Non-pigmented ciliary epithelial cell (primary cell): ENCODE data around the gene CACNA2D3.

Source experiments
- DNase-seq: peaks from one replicate; pipeline ENCODE4 v3.0.0-alpha.2; 2010; ENCODE audit warnings: low read depth

The CACNA2D3 gene

DNA sequence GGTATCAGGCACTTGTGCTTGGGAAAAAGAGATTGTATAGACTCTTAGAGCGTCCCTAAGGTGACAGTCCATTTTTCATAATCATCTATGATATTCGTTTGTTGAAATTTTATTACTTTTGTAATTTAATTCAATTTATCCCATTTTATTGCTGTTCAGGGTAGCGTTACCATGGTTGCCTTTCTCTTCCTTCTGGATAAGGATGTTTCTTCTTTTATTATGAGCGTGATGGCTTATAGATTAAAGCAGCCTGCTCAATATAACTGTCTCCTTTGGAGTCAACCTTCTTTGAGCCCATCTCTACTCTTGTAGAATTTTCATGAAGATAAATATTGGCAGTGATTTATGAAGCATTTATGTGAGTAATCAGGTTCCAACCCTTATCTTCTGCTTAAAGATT is 623.5 kb downstream of the CACNA2D3 start:
- DNase-seq, result no peak

DNA sequence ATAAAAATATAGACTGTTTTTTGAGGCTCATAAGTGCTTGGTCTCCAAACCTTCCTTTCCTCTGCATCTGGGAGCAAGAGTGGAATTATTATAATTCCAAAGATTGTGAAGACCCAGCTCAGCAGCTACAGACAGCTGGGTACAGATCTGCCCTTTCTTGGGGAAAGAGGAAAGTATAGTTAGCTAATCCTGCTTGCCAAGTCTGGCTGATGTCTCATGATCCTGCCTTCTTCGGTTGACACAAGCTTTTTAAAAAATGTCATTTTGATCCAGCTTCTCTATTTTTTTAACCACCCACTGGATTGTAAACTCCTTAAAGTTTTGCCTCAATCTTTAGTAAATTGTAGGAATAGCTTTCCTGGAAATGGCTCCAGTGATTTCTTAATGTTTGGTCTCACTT is 624.4 kb downstream of the CACNA2D3 start:
- DNase-seq, result no peak

DNA sequence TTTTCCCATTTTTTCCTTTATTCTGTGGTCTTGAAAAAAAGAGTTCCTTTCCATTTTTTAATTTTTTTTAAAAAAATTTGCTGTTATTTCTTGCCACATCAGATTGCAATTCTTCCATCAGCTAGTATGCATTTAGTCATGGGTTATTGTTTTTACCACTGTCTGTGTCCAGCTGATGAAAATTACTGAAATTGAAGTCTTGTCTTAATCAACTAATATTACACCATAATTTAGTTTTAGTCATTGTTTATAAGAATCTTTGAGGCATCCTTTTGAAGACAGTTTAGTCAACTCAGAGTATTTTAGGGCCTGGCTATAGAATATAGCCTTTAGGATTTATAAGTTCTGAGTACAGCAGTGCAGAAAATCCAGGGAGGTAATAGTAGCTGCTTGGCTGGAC is 633.4 kb downstream of the CACNA2D3 start:
- DNase-seq, result no peak

DNA sequence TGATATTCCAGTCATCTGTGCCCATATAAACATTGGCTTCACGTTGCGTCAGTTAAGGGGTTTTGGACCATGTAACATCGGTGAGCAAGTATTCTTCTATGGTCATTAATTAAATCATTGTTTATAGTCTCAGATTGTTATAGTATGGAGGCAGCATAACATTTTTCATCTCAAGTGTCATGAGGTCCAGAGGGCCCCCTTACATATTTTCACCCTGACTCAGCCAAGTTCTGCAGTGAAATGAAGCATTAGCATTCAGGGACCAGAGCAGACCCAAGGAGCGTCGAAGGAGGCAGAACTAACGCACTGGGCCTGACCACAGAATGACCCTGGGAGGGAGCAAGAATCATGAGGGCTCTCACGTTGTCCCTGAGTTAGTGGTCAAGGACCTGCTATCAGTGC is 634.0 kb downstream of the CACNA2D3 start:
- DNase-seq, result peak; percentile 66

- no peak for DNase-seq
Observed at GRCh38 chr3:54758461-54758860, 636.1 kb downstream of the CACNA2D3 start.

DNA sequence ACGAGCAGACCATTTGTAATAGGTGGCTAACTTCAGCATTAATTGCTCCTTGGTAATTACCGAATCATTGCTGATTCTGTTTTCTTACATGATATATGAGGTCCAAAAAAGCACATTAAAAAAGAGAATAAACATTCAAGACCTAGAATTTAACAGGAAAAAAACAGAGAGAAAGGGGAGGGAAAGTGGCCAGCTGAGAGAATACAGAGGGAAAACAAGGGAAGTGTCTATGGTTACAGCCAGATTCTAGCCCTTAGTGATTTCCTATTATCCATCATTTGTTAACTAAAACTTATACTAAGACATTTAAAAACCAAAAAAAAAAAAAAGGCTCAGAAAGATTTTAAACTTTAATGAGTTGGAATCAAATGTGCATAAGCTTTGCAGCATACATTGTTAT is 636.8 kb downstream of the CACNA2D3 start:
- DNase-seq, result no peak

GRCh38 chr3:54760201-54760600 is 637.8 kb downstream of the CACNA2D3 start:
- no peak for DNase-seq

- DNase-seq, result no peak
Observed at GRCh38 chr3:54761637-54762036, 639.3 kb downstream of the CACNA2D3 start.

DNA sequence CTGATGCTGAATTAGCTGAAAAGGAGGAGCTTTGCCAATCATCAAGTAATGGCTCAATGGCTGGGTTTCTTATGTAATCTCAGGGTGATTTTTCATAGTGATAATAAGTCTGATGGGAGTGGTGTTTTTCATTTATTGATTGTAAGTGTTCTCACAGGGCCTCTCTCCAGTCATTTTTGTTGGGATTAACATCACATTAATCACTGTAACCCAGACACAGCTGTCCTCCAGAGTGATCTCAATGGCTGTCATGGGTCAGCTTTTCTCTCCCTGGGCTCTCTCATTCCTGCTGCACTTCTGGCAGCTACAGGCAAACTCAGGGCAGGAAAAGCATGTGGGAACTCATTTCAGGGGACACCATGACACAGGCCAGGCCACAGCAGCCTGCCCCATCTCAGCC is 642.6 kb downstream of the CACNA2D3 start:
- DNase-seq, result no peak

- DNase-seq, result no peak
Observed at GRCh38 chr3:54771050-54771449, 648.7 kb downstream of the CACNA2D3 start.

DNA sequence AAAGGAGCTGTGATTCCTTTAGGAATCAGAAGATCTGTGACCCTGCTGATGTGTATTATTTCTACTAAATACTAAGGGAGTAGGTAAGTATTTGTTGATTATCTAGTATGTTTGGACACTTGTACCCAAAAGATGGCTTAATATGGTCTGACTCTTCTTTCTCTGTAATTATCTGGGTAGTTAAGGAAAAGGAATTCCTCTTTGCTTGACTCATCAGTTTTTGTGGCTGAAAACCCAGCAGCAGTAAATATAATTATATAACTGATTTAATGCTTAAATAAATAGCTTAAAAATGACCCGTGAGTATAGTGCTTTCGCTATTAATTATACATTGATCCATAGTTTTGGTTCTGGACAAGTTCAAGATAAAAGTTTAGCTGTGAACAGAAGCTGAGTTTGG is 649.7 kb downstream of the CACNA2D3 start:
- no peak for DNase-seq

DNA sequence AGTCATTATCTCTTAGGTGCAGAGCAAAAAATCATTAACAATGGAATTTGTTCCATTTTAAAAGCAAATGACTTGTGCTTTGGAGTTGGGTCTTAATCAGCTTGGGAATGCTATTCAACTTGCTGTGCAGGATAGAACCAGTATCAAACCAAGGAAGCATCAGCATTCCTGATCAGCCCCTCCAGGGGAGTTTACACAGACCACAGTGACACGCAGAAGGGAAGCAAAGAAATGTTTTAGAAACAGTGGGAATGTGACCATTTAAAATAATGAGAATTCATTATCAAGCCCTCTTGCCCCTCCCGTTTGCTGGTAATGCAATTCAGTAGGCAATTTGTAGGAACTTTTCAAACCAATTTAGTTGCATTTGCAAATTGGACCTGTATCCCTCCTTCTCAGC is 650.4 kb downstream of the CACNA2D3 start:
- DNase-seq, result no peak

- no peak for DNase-seq
Observed at GRCh38 chr3:54773271-54773670, 650.9 kb downstream of the CACNA2D3 start.

DNA sequence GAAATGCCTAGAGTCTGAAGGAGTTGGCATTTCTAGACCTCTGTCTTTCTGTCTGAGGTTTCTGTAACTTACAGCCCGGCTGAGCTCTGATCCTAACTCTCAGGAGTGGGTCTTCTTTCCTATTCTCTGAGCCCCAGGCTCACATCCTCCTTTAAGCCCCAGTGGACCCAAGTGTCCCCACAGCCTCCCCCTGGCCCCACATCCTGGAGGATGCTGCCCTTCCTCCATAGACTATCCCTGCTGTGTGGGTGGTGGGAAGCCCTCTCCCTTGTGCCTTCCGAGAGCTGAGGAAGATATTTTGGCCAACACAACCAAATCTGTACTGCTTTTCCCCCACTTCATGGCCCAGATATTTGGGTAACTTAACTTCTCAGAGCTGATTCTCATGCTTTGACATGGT is 654.2 kb downstream of the CACNA2D3 start:
- DNase-seq, result no peak

DNA sequence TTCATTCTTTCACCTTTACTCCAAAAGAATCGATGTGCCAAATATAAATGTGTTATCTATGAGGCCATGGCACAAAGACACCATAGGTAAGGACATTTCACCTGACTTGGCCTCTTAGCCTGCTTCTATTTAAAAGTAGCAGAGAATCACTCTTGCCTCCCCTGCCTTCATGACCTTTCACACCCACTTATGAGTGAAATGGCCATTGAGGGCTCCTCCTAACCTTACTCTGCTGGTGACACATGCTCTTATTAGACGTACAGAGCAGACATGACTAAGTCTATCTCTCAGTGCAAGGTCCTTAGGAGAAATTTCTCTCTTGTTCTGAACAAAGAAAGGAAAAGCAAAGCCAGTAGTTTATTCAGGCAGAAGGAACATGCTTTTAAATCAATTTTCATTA is 654.8 kb downstream of the CACNA2D3 start:
- no peak for DNase-seq

DNA sequence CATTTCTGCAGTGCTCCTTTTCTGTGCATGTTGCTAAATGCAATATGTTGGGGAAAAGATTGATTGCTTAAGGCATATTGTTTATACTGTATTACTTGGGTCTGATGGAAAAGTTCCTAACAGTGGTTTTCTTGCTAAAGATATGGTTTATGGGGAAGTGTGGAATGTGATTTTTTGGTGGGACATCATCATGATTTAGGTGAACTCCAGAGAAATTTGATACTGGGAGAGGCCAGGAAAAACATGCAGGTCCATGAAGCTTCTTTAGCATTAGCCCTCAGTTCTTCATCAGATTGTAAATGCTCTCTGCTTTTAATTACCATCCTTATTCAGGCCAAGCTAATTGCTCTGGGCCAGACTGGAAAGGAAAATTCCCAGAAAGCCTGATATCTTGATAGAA is 658.0 kb downstream of the CACNA2D3 start:
- DNase-seq, result no peak

DNA sequence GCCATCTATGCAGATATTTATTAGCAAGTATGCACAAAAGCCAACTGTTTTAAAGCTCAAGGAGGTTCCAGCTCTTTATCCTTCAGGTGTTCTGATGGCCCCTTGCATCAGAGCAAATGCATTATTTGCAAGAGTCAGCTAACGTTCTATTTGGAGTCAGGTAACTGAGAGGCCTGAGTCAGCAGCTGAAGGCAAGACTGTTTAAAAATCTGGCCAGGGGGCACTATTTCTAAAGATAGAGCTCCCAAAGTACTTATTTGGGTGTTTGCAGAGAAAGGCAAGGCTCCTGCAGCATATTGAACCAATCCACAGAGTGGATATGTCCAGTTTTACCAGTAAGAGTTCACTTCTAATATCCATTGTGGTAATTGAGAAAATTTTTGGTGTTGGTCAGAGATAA is 659.4 kb downstream of the CACNA2D3 start:
- DNase-seq, result no peak

GRCh38 chr3:54783611-54784010 is 661.3 kb downstream of the CACNA2D3 start:
- DNase-seq, result no peak

- DNase-seq, result no peak
Observed at GRCh38 chr3:54784021-54784420, 661.7 kb downstream of the CACNA2D3 start.

DNA sequence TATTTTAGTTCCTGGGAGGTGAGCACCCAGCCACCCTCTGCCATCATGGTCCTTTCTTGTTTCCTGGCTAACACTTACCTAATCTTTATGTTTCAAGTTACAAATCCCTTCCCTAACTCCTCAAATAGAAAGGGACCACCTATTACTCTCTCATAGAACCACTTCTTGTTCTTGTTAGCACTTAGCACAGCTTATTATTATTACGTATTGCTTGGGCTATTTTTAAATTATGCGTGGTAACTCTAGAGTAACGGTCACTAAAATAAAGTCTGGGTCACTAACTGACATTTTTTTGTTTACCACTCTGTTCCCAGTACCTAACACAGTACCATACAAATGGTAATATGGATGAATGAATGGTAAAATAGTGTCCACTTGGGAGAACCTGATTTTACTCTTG is 663.6 kb downstream of the CACNA2D3 start:
- DNase-seq, result no peak

- DNase-seq, result no peak
Observed at GRCh38 chr3:54790051-54790450, 667.7 kb downstream of the CACNA2D3 start.

GRCh38 chr3:54791501-54792156 is 669.3 kb downstream of the CACNA2D3 start:
- DNase-seq, result no peak

DNA sequence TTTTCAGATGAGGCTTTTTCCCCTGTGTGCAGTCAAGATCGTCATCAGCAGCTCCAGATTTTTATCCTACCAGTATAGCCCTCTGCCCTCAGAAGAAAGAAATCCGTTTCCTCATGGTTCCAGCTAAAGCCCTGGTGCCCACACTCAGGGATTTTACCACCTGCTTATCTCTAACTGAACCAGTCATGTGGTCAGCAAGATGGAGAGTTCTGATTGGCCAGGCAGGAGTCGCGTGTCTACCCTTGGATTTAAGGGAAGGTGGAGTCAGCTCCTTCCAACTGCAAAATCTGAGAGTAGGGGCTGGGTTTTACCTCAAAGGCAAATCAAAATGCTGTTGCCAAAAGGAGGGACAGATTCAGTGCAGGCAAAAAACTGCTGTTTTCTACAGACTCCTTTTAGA is 670.2 kb downstream of the CACNA2D3 start:
- DNase-seq, result no peak

GRCh38 chr3:54793171-54793570 is 670.8 kb downstream of the CACNA2D3 start:
- no peak for DNase-seq

- DNase-seq, result no peak
Observed at GRCh38 chr3:54797111-54797510, 674.8 kb downstream of the CACNA2D3 start.
